ENCODE data around the gene KCNK15.

Gene KCNK15

GRCh38 chr20:44735816-44736169, 9.9 kb upstream of the KCNK15 start:
- in situ Hi-C loops (cut with MboI; ENCODE audit: low sequenced_read_pairs), result no loop called here

GRCh38 chr20:44736170-44737021, 9.3 kb upstream of the KCNK15 start:
- in situ Hi-C loops (cut with MboI; ENCODE audit: low sequenced_read_pairs), result no loop called here

- in situ Hi-C loops (cut with MboI; ENCODE audit: low sequenced_read_pairs), result no loop called here
Observed at GRCh38 chr20:44737116-44737515, 8.5 kb upstream of the KCNK15 start.

GRCh38 chr20:44738813-44739477, 6.7 kb upstream of the KCNK15 start:
- in situ Hi-C loops (cut with MboI; ENCODE audit: low sequenced_read_pairs), result no loop called here

GRCh38 chr20:44739942-44740341, 5.7 kb upstream of the KCNK15 start:
- in situ Hi-C loops (cut with MboI; ENCODE audit: low sequenced_read_pairs), result no loop called here

- in situ Hi-C loops (cut with MboI; ENCODE audit: low sequenced_read_pairs), result no loop called here
Observed at GRCh38 chr20:44742304-44743079, 3.2 kb upstream of the KCNK15 start.

- in situ Hi-C loops (cut with MboI; ENCODE audit: low sequenced_read_pairs), result no loop called here
Observed at GRCh38 chr20:44743080-44743701, 2.5 kb upstream of the KCNK15 start.

- in situ Hi-C loops (cut with MboI; ENCODE audit: low sequenced_read_pairs), result no loop called here
Observed at GRCh38 chr20:44743916-44744655, 1.6 kb upstream of the KCNK15 start.

GRCh38 chr20:44745122-44745597, 505 bp upstream of the KCNK15 start:
- in situ Hi-C loops (cut with MboI; ENCODE audit: low sequenced_read_pairs), result no loop called here

GRCh38 chr20:44746367-44747165, 901 bp downstream of the KCNK15 start:
- in situ Hi-C loops (cut with MboI; ENCODE audit: low sequenced_read_pairs), result no loop called here

GRCh38 chr20:44747166-44748004, 1.7 kb downstream of the KCNK15 start:
- in situ Hi-C loops (cut with MboI; ENCODE audit: low sequenced_read_pairs), result no loop called here

- in situ Hi-C loops (cut with MboI; ENCODE audit: low sequenced_read_pairs), result no loop called here
Observed at GRCh38 chr20:44748005-44748370, 2.3 kb downstream of the KCNK15 start.

- in situ Hi-C loops (cut with MboI; ENCODE audit: low sequenced_read_pairs), result no loop called here
Observed at GRCh38 chr20:44750081-44750805, 4.6 kb downstream of the KCNK15 start.

GRCh38 chr20:44752099-44752931, 6.7 kb downstream of the KCNK15 start:
- in situ Hi-C loops (cut with MboI; ENCODE audit: low sequenced_read_pairs), result no loop called here

- in situ Hi-C loops (cut with MboI; ENCODE audit: low sequenced_read_pairs), result no loop called here
Observed at GRCh38 chr20:44754554-44754953, 8.9 kb downstream of the KCNK15 start.

GRCh38 chr20:44756011-44756688, 10.5 kb downstream of the KCNK15 start:
- in situ Hi-C loops (cut with MboI; ENCODE audit: low sequenced_read_pairs), result no loop called here

GRCh38 chr20:44756956-44757355, 11.3 kb downstream of the KCNK15 start:
- in situ Hi-C loops (cut with MboI; ENCODE audit: low sequenced_read_pairs), result no loop called here

Measured in HL-60/S4 treated with phorbol 12-myristate 13-acetate at 8.2 ng/mL for 4 days and 3 days (cell line).